ENCODE measurements around the gene CCSER1. TPM values are rescaled to one million over a fixed set of nuclear protein-coding genes. Genes with fewer than 3 reads are reported as not detected.

The CCSER1 gene
- total and polyA plus RNA-seq, 10 donors, result 1.3 to 30.4 (median 20.4) TPM

GRCh38 chr4:90330546-90330945 lies 203.4 kb downstream of the CCSER1 start:
- Histone ChIP-seq H3K9me3 (no peaks in the 10 kb centered on the region), H3K4me1 (peaks cover 0 to 7% (median 0%) of the 10 kb centered on the region in 6 donors), H3K27ac (no peak overlapping the region), H3K27me3 (replicated peaks in 1 of 7) (no peaks in the 10 kb centered on the region), H3K4me3 (no peak overlapping the region), H3K36me3 (no peaks in the 10 kb centered on the region)
- DNase-seq, result no peak
- intact Hi-C loops (cut with DNase I; ENCODE audit: low total_unique reads), result no loop called here
- WGBS, 5 donors, result 75 to 83% (median 80%) methylated on average over 3 of the region's 3 CpGs
- TF ChIP-seq CTCF (IDR thresholded peaks at IDR 0.05 in 8 of 11, conservative IDR thresholded peaks at IDR 0.05 in 3 of 11), result no peak
- no peak for TF ChIP-seq POLR2AphosphoS5 (IDR thresholded peaks at IDR 0.05)
- TF ChIP-seq POLR2A (IDR thresholded peaks at IDR 0.05), result no peak

- H3K27me3 ChIP-seq (replicated peaks in 1 of 7), result no peaks in the 10 kb centered on the region
- no peak for DNase-seq
- H3K9me3 ChIP-seq, result no peaks in the 10 kb centered on the region
- no peaks in the 10 kb centered on the region for H3K36me3 ChIP-seq
- 74 to 87% (median 78%) methylated on average over 3 of the region's 3 CpGs for WGBS, 5 donors
- no peaks in the 10 kb centered on the region for H3K4me1 ChIP-seq
- no peak overlapping the region for H3K4me3 ChIP-seq
- intact Hi-C loops (cut with DNase I; ENCODE audit: low total_unique reads), result no loop called here
- TF ChIP-seq POLR2A (IDR thresholded peaks at IDR 0.05) (no peak), CTCF (IDR thresholded peaks at IDR 0.05 in 8 of 11, conservative IDR thresholded peaks at IDR 0.05 in 3 of 11) (no peak), POLR2AphosphoS5 (IDR thresholded peaks at IDR 0.05) (no peak)
- H3K27ac ChIP-seq, result no peak overlapping the region
Observed at GRCh38 chr4:90345549-90346215, 218.5 kb downstream of the CCSER1 start.

GRCh38 chr4:90349636-90350035 lies 222.4 kb downstream of the CCSER1 start:
- DNase-seq, result no peak
- WGBS, 5 donors, result 29 to 46% (median 40%) methylated on average over 2 of the region's 2 CpGs
- TF ChIP-seq POLR2AphosphoS5 (IDR thresholded peaks at IDR 0.05) (no peak), CTCF (IDR thresholded peaks at IDR 0.05 in 8 of 11, conservative IDR thresholded peaks at IDR 0.05 in 3 of 11) (no peak), POLR2A (IDR thresholded peaks at IDR 0.05) (no peak)
- no peaks in the 10 kb centered on the region for H3K4me1 ChIP-seq
- no peaks in the 10 kb centered on the region for H3K27me3 ChIP-seq (replicated peaks in 1 of 7)
- H3K9me3 ChIP-seq, result no peaks in the 10 kb centered on the region
- H3K27ac ChIP-seq, result no peak overlapping the region
- intact Hi-C loops (cut with DNase I; ENCODE audit: low total_unique reads), result no loop called here
- no peaks in the 10 kb centered on the region for H3K36me3 ChIP-seq
- no peak overlapping the region for H3K4me3 ChIP-seq

- Histone ChIP-seq H3K27ac (no peak overlapping the region), H3K4me1 (no peaks in the 10 kb centered on the region), H3K9me3 (no peaks in the 10 kb centered on the region), H3K4me3 (no peak overlapping the region), H3K27me3 (replicated peaks in 1 of 7) (no peaks in the 10 kb centered on the region), H3K36me3 (no peaks in the 10 kb centered on the region)
- intact Hi-C loops (cut with DNase I; ENCODE audit: low total_unique reads), result no loop called here
- 22 to 28% (median 24%) methylated on average over 3 of the region's 3 CpGs for WGBS, 5 donors
- DNase-seq, result no peak
- peak in 3 of 11 experiments; percentile 14 to 37 (median 18) for TF ChIP-seq CTCF (IDR thresholded peaks at IDR 0.05 in 8 of 11, conservative IDR thresholded peaks at IDR 0.05 in 3 of 11)
- TF ChIP-seq POLR2A (IDR thresholded peaks at IDR 0.05), result no peak
Observed at GRCh38 chr4:90357117-90357710, 230.0 kb downstream of the CCSER1 start.
